ENCODE measurements around the gene MICAL3. TPM values are rescaled to one million over a fixed set of nuclear protein-coding genes. Genes with fewer than 3 reads are reported as not detected.

MICAL3 gene
- polyA plus RNA-seq, 1 donor from 2014 or later, result 28.1 TPM

DNA sequence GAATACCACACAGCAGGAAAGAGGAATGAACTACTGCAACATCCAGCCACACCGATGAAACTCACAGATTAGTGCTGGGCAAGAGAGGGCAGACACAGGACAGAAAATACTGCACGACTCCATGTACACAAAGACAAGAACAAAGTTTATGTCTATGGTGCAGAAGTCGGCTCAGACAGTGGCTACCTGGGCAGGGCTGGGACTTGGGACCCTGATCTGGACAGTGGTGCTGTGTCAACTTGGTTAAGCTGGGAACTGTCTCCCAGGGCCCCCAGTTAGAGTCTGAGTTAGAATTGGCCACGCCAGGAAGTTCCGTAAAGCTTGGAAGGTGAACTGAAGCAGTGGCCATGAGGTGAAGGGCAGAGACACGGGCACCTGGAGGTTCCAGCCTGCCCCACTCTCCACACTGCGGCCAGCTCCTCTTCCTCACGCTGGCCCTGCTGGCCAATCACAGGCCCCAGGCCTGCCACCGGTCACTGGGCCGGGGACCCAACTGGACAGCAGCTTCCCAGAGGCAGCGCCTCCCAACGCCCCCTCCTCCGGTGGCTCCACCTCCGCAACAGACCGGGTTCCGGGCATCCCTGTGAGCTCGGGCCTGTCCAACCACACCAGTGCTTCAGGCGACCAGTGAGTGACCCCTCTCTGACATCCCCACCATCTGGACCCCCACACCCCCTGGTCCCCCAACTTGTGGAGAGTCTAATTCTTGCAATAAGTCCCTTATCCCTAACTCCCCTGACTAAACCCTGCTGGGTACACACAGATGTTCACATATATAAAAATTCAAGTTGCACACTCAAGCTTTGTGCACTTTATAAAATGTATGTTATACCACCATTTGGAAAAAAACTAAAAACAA lies 93.7 kb downstream of the MICAL3 start:
- H3K27me3 ChIP-seq (ENCODE audit: insufficient read depth, low read depth, low read length), result no peaks in the 10 kb centered on the region
- H3K27ac ChIP-seq (ENCODE audit: low read length), result no peak overlapping the region
- no peak overlapping the region for H3K4me2 ChIP-seq (ENCODE audit: low read length)
- H4K20me1 ChIP-seq (ENCODE audit: insufficient read depth), result no peaks in the 10 kb centered on the region
- H2AFZ ChIP-seq (ENCODE audit: low read depth, low read length), result no peak overlapping the region
- no peaks in the 10 kb centered on the region for H3F3A ChIP-seq (ENCODE audit: insufficient read depth, low read length, poor library complexity, severe bottlenecking)
- H3K9me2 ChIP-seq (ENCODE audit: insufficient read depth, low read length), result no peaks in the 10 kb centered on the region
- no peaks in the 10 kb centered on the region for H3K36me3 ChIP-seq (ENCODE audit: insufficient read depth, low read length)
- no peak overlapping the region for H3K4me3 ChIP-seq (ENCODE audit: low read length)
- H3K9me3 ChIP-seq (ENCODE audit: low read length), result no peaks in the 10 kb centered on the region
- no peak for TF ChIP-seq TAF1 (IDR thresholded peaks at IDR 0.05; ENCODE audit: low read depth)
- TF ChIP-seq POLR2AphosphoS5 (IDR thresholded peaks at IDR 0.05), result no peak
- TF ChIP-seq, protein P1, sequence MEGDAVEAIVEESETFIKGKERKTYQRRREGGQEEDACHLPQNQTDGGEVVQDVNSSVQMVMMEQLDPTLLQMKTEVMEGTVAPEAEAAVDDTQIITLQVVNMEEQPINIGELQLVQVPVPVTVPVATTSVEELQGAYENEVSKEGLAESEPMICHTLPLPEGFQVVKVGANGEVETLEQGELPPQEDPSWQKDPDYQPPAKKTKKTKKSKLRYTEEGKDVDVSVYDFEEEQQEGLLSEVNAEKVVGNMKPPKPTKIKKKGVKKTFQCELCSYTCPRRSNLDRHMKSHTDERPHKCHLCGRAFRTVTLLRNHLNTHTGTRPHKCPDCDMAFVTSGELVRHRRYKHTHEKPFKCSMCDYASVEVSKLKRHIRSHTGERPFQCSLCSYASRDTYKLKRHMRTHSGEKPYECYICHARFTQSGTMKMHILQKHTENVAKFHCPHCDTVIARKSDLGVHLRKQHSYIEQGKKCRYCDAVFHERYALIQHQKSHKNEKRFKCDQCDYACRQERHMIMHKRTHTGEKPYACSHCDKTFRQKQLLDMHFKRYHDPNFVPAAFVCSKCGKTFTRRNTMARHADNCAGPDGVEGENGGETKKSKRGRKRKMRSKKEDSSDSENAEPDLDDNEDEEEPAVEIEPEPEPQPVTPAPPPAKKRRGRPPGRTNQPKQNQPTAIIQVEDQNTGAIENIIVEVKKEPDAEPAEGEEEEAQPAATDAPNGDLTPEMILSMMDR (IDR thresholded peaks at IDR 0.05; ENCODE audit: poor library complexity, severe bottlenecking), result no peak
- TF ChIP-seq EP300 (conservative IDR thresholded peaks at IDR 0.05; ENCODE audit: poor library complexity, severe bottlenecking), result no peak
- no peak for TF ChIP-seq SMC3 (conservative IDR thresholded peaks at IDR 0.05; ENCODE audit: poor library complexity)
- TF ChIP-seq, protein P2, sequence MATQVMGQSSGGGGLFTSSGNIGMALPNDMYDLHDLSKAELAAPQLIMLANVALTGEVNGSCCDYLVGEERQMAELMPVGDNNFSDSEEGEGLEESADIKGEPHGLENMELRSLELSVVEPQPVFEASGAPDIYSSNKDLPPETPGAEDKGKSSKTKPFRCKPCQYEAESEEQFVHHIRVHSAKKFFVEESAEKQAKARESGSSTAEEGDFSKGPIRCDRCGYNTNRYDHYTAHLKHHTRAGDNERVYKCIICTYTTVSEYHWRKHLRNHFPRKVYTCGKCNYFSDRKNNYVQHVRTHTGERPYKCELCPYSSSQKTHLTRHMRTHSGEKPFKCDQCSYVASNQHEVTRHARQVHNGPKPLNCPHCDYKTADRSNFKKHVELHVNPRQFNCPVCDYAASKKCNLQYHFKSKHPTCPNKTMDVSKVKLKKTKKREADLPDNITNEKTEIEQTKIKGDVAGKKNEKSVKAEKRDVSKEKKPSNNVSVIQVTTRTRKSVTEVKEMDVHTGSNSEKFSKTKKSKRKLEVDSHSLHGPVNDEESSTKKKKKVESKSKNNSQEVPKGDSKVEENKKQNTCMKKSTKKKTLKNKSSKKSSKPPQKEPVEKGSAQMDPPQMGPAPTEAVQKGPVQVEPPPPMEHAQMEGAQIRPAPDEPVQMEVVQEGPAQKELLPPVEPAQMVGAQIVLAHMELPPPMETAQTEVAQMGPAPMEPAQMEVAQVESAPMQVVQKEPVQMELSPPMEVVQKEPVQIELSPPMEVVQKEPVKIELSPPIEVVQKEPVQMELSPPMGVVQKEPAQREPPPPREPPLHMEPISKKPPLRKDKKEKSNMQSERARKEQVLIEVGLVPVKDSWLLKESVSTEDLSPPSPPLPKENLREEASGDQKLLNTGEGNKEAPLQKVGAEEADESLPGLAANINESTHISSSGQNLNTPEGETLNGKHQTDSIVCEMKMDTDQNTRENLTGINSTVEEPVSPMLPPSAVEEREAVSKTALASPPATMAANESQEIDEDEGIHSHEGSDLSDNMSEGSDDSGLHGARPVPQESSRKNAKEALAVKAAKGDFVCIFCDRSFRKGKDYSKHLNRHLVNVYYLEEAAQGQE (IDR thresholded peaks at IDR 0.05; ENCODE audit: borderline replicate concordance), result no peak
- no peak for TF ChIP-seq EZH2 (IDR thresholded peaks at IDR 0.05; ENCODE audit: borderline replicate concordance, insufficient read depth, low read length, poor library complexity, severe bottlenecking)
- no peaks in the 10 kb centered on the region for H3K79me2 ChIP-seq (replicated peaks; ENCODE audit: insufficient read depth, low read length)
- H3K9ac ChIP-seq (ENCODE audit: low read length), result no peak overlapping the region

DNA sequence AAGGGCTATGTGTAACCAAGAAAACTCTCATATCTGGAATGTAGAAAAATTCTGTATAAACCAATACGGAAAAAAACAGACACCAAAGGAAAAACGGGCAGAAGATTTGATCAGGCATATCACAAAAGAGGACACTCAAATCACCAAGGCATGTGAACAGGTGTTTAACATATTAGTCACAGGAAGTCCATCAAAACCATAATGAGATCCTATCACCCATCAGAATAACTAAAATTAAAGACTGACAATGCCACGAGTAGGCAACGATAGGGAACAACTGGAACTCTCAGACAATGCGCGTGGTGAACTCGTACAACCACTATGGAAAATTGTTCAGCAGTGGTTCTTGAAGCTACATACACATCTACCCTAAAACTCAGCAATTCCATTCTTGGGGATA lies 94.5 kb downstream of the MICAL3 start:
- no peak overlapping the region for H3K4me3 ChIP-seq (ENCODE audit: low read length)
- no peaks in the 10 kb centered on the region for H3K27me3 ChIP-seq (ENCODE audit: insufficient read depth, low read depth, low read length)
- TF ChIP-seq SMC3 (conservative IDR thresholded peaks at IDR 0.05; ENCODE audit: poor library complexity) (no peak), TAF1 (IDR thresholded peaks at IDR 0.05; ENCODE audit: low read depth) (no peak), MXI1 (conservative IDR thresholded peaks at IDR 0.05; ENCODE audit: poor library complexity, severe bottlenecking) (no peak), POLR2AphosphoS5 (IDR thresholded peaks at IDR 0.05) (no peak), EP300 (conservative IDR thresholded peaks at IDR 0.05; ENCODE audit: poor library complexity, severe bottlenecking) (no peak), RAD21 (conservative IDR thresholded peaks at IDR 0.05) (no peak)
- TF ChIP-seq, protein P2 (IDR thresholded peaks at IDR 0.05; ENCODE audit: borderline replicate concordance), result no peak
- no peak overlapping the region for H3K9ac ChIP-seq (ENCODE audit: low read length)
- peaks cover 2% of the 10 kb centered on the region for H3K79me2 ChIP-seq (replicated peaks; ENCODE audit: insufficient read depth, low read length)
- H3F3A ChIP-seq (ENCODE audit: insufficient read depth, low read length, poor library complexity, severe bottlenecking), result no peaks in the 10 kb centered on the region
- no peaks in the 10 kb centered on the region for H3K9me3 ChIP-seq (ENCODE audit: low read length)
- H3K27ac ChIP-seq (ENCODE audit: low read length), result no peak overlapping the region
- no peak overlapping the region for H3K4me2 ChIP-seq (ENCODE audit: low read length)
- no peaks in the 10 kb centered on the region for H4K20me1 ChIP-seq (ENCODE audit: insufficient read depth)
- no peak overlapping the region for H2AFZ ChIP-seq (ENCODE audit: low read depth, low read length)
- no peaks in the 10 kb centered on the region for H3K36me3 ChIP-seq (ENCODE audit: insufficient read depth, low read length)
- no peaks in the 10 kb centered on the region for H3K9me2 ChIP-seq (ENCODE audit: insufficient read depth, low read length)

Measured in neural cell (in vitro differentiated cells).